Fibroblast of the aortic adventitia (primary cell): Measurements from ENCODE around the gene UQCRC1. TPM values are rescaled to one million over a fixed set of nuclear protein-coding genes. Genes with fewer than 3 reads are reported as not detected.
A peak's percentile ranks its signal among the peaks of the same experiment; 100 is the strongest.

Experiments used
- DNase-seq: peaks from one replicate; pipeline ENCODE4 v3.0.0-alpha.2; 2010; ENCODE audit warnings: low read depth
- H3K4me3 ChIP-seq: 2 replicates; pipeline ENCODE4 v1.5.1; 2011; ENCODE audit warnings: low read depth, mild to moderate bottlenecking, control low read depth, low read length, moderate library complexity
- total RNA-seq: library from RNA; depleted of rRNA; stranded (reverse); fragments of >200 nt; gene quantifications from 2 replicates; pipeline ENCODE4 v1.2.3, GENCODE V29; 2012; ENCODE audit warnings: low replicate concordance
- TF ChIP-seq, protein P1 (sequence below): IDR thresholded peaks from 2 replicates; pipeline ENCODE4 v1.5.1; 2011; ENCODE audit warnings: mild to moderate bottlenecking, low read length, control low read depth, inconsistent platforms; ENCODE audit not compliant: insufficient read depth

The UQCRC1 gene
- 97.2 and 196 TPM in 2 replicates for total RNA-seq

DNA sequence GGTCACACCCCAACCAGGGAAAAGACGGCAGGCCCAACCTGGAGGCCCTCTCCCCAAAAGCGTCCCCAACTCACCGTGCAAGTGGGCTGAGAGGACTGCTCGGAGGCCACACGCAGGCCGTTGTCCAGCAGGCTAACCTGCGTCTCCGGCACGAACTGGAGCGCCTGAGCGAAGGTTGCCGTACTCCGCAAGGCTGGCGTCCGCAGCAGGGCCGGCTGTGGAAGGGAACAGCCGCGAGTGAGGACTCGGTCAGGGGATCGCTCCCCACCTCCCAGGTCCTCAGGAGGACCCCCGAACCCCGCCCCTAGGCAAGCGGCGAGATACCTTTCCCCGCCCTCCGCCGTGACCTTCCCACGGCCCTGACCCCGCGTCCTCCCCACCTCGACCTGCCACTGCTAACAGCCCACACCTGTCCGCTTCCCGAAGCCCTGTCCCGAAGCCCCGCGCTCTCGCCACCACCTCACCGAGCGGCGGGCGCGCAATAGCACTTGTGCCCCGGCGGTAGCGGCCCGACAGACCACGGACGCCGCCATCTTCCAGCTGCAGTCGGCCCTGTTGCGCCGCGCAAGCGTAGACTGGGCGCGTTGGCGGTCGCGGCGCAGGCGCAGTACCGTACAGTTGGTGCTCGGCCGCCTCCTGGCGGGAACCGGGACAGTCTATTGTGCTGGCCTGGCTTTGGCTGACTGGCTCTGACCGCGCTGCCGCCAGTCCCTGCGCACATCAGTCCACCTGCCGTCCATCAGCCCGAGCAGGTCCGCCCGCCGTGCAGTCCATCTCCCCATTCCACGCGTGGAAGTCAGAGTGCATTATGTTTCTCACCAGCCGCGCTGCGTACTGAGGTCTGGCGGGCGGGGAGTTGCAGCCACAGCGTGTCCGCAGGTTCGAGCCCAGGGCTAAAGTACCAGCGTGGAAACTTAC, at the start of gene UQCRC1:
Gene UQCRC1 (minus strand): TSS at position 559 of the 918 bp plus-strand sequence. CDS start 26 bp downstream, at position 533.
- TF ChIP-seq, protein P1, sequence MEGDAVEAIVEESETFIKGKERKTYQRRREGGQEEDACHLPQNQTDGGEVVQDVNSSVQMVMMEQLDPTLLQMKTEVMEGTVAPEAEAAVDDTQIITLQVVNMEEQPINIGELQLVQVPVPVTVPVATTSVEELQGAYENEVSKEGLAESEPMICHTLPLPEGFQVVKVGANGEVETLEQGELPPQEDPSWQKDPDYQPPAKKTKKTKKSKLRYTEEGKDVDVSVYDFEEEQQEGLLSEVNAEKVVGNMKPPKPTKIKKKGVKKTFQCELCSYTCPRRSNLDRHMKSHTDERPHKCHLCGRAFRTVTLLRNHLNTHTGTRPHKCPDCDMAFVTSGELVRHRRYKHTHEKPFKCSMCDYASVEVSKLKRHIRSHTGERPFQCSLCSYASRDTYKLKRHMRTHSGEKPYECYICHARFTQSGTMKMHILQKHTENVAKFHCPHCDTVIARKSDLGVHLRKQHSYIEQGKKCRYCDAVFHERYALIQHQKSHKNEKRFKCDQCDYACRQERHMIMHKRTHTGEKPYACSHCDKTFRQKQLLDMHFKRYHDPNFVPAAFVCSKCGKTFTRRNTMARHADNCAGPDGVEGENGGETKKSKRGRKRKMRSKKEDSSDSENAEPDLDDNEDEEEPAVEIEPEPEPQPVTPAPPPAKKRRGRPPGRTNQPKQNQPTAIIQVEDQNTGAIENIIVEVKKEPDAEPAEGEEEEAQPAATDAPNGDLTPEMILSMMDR, result peak; percentile 78
- peak; percentile 91 for DNase-seq
- peak within 1 kb of the TSS; percentile 99 for H3K4me3 ChIP-seq

DNA sequence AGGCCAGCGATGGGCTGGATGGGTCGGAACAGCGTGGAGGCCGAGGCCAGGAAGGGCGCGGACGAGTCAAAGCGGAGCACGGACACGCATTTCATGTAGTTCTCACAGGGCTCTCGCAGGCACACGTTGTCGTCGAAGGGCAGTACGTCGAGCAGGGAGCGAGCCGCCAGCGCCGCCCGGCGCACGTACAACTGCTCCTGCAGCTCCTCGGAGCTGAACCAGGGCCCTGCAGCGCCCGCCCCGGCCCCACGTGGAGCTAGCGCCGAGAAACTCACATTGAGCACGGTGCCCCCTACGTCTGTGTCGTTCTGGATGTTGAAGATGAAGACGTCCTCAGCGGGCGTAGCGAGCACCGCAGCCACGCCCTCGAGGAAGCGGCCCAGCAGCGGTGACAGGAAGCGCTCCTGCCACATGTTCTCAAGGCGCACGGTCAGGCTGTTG, 47.4 kb upstream of the UQCRC1 start:
- TF ChIP-seq, protein P1, result no peak
- no peak for DNase-seq
- H3K4me3 ChIP-seq, result no peak overlapping the region

DNA sequence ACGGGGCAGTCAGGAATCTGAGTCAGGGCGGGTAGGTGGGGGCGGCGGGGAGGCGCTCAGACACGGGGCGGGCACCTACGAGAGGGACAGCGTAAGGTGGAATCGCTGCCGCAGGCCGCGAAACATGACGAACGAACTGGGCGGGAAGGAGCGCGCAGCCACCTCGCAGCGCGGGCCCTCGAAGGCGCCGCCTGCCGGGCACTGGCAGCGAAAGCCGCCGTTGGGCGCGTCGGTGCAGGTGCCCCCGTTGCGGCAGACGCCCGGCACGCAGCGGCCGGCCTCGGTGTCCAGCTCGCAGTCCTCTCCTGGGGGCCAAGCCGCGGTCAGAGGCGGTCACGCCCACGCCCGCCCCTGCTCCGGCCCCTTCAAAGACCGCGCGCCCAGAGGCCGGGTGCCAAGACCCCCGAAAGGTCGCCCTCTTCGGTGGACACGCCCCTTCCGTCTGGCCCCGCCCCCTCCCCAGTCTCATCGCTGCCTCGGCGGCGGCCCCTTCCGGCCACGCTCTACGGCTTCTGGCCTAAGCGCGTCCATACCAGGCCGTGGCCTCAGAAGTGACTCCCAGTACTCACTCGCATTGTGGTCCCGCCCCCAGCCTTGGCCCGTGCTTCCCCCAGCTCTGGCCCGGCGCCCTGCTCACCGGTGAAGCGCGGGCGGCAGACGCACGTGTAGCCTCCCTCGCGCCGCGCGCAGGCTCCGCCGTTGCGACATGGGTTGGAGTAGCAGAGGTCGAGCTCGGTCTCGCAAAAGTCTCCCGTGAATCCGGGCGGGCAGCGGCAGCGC, 46.8 kb upstream of the UQCRC1 start:
- H3K4me3 ChIP-seq, result peak overlapping the region; percentile 54
- TF ChIP-seq, protein P1, result peak; percentile 46
- peak; percentile 43 for DNase-seq

DNA sequence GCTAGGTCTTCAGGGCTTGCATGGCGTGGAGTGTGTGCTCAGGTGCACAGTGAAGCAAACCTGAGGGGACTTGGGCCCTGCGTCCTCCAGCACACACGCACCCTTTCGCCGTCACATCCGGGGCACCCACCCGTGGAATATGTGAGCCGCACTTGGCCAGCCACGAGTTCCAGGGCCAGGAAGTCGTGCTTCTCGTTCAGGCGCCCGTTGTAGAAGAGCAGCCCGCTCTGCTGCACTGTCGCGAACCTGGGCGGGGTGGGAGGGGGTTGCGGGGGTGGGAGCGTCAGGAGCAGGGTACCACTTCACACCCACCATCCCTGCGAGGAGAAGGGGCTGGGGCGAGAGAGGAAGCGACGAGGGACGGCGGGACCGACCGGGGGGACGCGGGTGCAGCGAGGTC, 46.2 kb upstream of the UQCRC1 start:
- H3K4me3 ChIP-seq, result no peak overlapping the region
- TF ChIP-seq, protein P1, result no peak
- no peak for DNase-seq

DNA sequence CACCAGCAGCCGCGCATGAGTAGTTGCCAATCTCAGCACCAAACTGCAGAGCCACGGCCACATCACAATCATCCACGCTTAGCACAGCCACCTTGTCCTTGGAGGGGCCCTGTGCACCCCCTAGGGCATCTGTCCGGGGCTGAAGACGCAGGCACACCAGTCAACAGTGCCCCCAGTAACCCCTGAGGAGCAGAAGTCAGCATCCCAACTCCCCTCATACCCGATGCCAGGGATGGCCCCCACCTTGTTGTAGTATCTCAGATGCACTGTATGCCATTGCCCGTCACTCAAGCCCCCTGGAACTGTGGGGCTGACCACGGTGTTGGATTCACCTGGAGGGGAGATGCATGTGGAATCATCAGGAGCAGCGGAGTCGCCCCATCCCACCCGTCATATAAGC, 45.6 kb upstream of the UQCRC1 start:
- no peak overlapping the region for H3K4me3 ChIP-seq
- DNase-seq, result no peak
- TF ChIP-seq, protein P1, result no peak

GRCh38 chr3:48652923-48653715, 43.7 kb upstream of the UQCRC1 start:
- TF ChIP-seq, protein P1, result no peak
- DNase-seq, result no peak

More at GRCh38 chr3:48652923-48653715, 43.7 kb upstream of the UQCRC1 start:
- H3K4me3 ChIP-seq, result no peak overlapping the region
